GM12878 (cell line): ENCODE measurements around the gene SORCS2. TPM values are rescaled to one million over a fixed set of nuclear protein-coding genes. Genes with fewer than 3 reads are reported as not detected.

Experiments
- ATAC-seq: fragments of 200-7000 bp; cut with Tn5 transposase; 3 replicates; pipeline ENCODE4 v1.9.1; 2020; ENCODE audit warnings: mild to moderate bottlenecking, moderate library complexity
- BruUV-seq: library from RNA; stranded (reverse); fragments of 400-500 nt; replicated peaks from 2 replicates; lab custom pipeline; 2021; lab: Mats Ljungman, UMichigan
- CTCF ChIA-PET: fragments of 300-600 bp; sonication (Branson Sonifier 250); formaldehyde crosslinking; extraction: SDS; loops from one replicate; lab custom pipeline; 2021; ENCODE audit warnings: inconsistent platforms; lab: Yijun Ruan, JAX
- POLR2A ChIA-PET: fragments of 350-600 bp; formaldehyde crosslinking; extraction: SDS; loops from one replicate; lab custom pipeline; 2021; ENCODE audit warnings: inconsistent platforms; lab: Charles Lee
- RAD21 ChIA-PET: fragments of 300-600 bp; sonication (Branson Sonifier 250); formaldehyde crosslinking; loops from one replicate; lab custom pipeline; 2023; ENCODE audit warnings: antibody characterized with exemption; ENCODE audit not compliant: unreplicated experiment; lab: Charles Lee
- SMC1A ChIA-PET: fragments of 300-600 bp; sonication (Branson Sonifier 250); formaldehyde crosslinking; loops from one replicate; lab custom pipeline; 2023; ENCODE audit not compliant: unreplicated experiment, uncharacterized antibody; lab: Charles Lee
- DNase-seq: peaks from one replicate; pipeline ENCODE4 v3.0.0-alpha.2; 2011; ENCODE audit warnings: low read depth, low spot score
- FAIRE-seq: peaks from 3 replicates; lab custom pipeline; 2011; peaks lifted over from hg19 to GRCh38; lab: Jason Lieb, UNC
- H2AFZ ChIP-seq: 2 replicates; pipeline ENCODE4 v1.6.0; 2011; ENCODE audit warnings: low read depth, low read length, control low read depth; ENCODE audit not compliant: control insufficient read depth
- H3K27ac ChIP-seq: 2 replicates; pipeline ENCODE4 v1.5.1; 2011; ENCODE audit warnings: control low read depth; ENCODE audit not compliant: control insufficient read depth, insufficient read depth
- H3K27me3 ChIP-seq, 2 experiments: replicated peaks in 1 of 2; 2 replicates each; pipeline versions ENCODE4 v1.6.0 to v1.6.1; 2011; ENCODE audit warnings: low read length in 1 of 2; ENCODE audit not compliant: control insufficient read depth in 2 of 2, insufficient read depth in 2 of 2
- H3K36me3 ChIP-seq, 2 experiments: 2 replicates each; pipeline ENCODE4 v1.5.1; 2011; ENCODE audit warnings: low read length in 1 of 2; ENCODE audit not compliant: control insufficient read depth in 2 of 2, insufficient read depth in 2 of 2
- H3K4me1 ChIP-seq: 2 replicates; pipeline ENCODE4 v1.6.1; 2011; ENCODE audit warnings: mild to moderate bottlenecking, low read length, moderate library complexity, mixed read lengths; ENCODE audit not compliant: control insufficient read depth, insufficient read depth
- H3K4me2 ChIP-seq: 2 replicates; pipeline ENCODE4 v1.6.0; 2011; ENCODE audit warnings: control low read depth; ENCODE audit not compliant: control insufficient read depth, insufficient read depth
- H3K4me3 ChIP-seq: fragments of 200-600 bp; sonication (generic); 2 replicates; pipeline ENCODE4 v1.5.1; 2016
- H3K79me2 ChIP-seq: 2 replicates; pipeline ENCODE4 v1.6.0; 2011; ENCODE audit warnings: low read length; ENCODE audit not compliant: control insufficient read depth, insufficient read depth
- H3K9ac ChIP-seq: 2 replicates; pipeline ENCODE4 v1.8.0; 2011; ENCODE audit warnings: low read length, control low read depth, mixed read lengths; ENCODE audit not compliant: control insufficient read depth, insufficient read depth
- H3K9me3 ChIP-seq: replicated peaks from 3 replicates; pipeline ENCODE4 v1.5.1; 2011; ENCODE audit warnings: mild to moderate bottlenecking, low read length; ENCODE audit not compliant: control insufficient read depth, insufficient read depth
- H4K20me1 ChIP-seq: 2 replicates; pipeline ENCODE4 v1.6.0; 2011; ENCODE audit not compliant: control insufficient read depth, insufficient read depth
- ETV6 ChIP-seq, 2 experiments: fragments of 450-650 bp in 1 of 2; IDR thresholded peaks in 1 of 2; conservative IDR thresholded peaks in 1 of 2; 2 replicates each; pipeline ENCODE4 v1.6.1; 2014; ENCODE audit warnings: antibody characterized with exemption in 1 of 2, borderline replicate concordance in 1 of 2, low read depth in 1 of 2, mild to moderate bottlenecking in 1 of 2, moderate library complexity in 1 of 2
- RAD51 ChIP-seq: fragments of 450-650 bp; IDR thresholded peaks from 2 replicates; pipeline ENCODE4 v1.6.1; 2016; ENCODE audit warnings: moderate library complexity, mild to moderate bottlenecking, inconsistent platforms
- TBL1XR1 ChIP-seq: IDR thresholded peaks from 2 replicates; pipeline ENCODE4 v1.6.1; 2012; ENCODE audit warnings: low read depth, low read length, improper control_type of control experiment
- WGBS: methylation state at CpG from one replicate; pipeline ENCODE4 v1.1.6; 2016; ENCODE audit warnings: low lambda C conversion rate; ENCODE audit not compliant: insufficient replicate concordance, insufficient coverage; ENCODE audit errors: missing lambda C conversion rate; 5-methylcytosine and 5-hydroxymethylcytosine counted together
- in situ Hi-C: fragments of 300-500 bp; cut with MboI; formaldehyde crosslinking; loops from 9 replicates; pipeline ENCODE4 v1.14.3; 2018; ENCODE audit warnings: mixed read lengths
- intact Hi-C: fragments of 100-400 bp; cut with micrococcal nuclease; formaldehyde crosslinking; loops from one replicate; pipeline ENCODE4 v1.14.2; 2022; ENCODE audit not compliant: unreplicated experiment
- polyA plus RNA-seq, 11 experiments: library from polyadenylated mRNA; depleted of rRNA in 4 of 11; unstranded in 6 of 11; stranded (reverse) in 5 of 11; fragments of >200 nt; fragmentation: Nextera tagmentation in 4 of 11; fragmentation: Illumina TruSeq in 1 of 11; extraction: Ambion mirVana in 4 of 11; extraction: Trizol in 1 of 11; gene quantifications; 1 replicate in 1 of 11; 2 replicates in 10 of 11; pipeline versions ENCODE4 v1.2.1 to v1.2.3, GENCODE V29; 2011 to 2016; ENCODE audit warnings: inconsistent platforms in 2 of 11, missing spikeins in 2 of 11, low read depth in 1 of 11
- total RNA-seq, 4 experiments: library from RNA; depleted of rRNA in 3 of 4; stranded (reverse); fragments of >200 nt in 3 of 4; fragmentation: Illumina TruSeq in 1 of 4; extraction: Trizol in 1 of 4; gene quantifications; 2 replicates each; pipeline versions ENCODE4 v1.2.1 to v1.2.3, GENCODE V29; 2013 to 2021
- TF ChIP-seq, protein P1 (sequence below): fragments of 450-650 bp; formaldehyde crosslinking; IDR thresholded peaks from 2 replicates; pipeline ENCODE4 v1.4.0; 2022; ENCODE audit warnings: mild to moderate bottlenecking, moderate library complexity

SORCS2 gene
- total and polyA plus RNA-seq, 10 of the 15 experiments (the other 5 are each of a cell fraction or from before 2014, with no cell fraction given) = 0.01 to 0.15 (median 0.05) TPM; not detected in 5

DNA sequence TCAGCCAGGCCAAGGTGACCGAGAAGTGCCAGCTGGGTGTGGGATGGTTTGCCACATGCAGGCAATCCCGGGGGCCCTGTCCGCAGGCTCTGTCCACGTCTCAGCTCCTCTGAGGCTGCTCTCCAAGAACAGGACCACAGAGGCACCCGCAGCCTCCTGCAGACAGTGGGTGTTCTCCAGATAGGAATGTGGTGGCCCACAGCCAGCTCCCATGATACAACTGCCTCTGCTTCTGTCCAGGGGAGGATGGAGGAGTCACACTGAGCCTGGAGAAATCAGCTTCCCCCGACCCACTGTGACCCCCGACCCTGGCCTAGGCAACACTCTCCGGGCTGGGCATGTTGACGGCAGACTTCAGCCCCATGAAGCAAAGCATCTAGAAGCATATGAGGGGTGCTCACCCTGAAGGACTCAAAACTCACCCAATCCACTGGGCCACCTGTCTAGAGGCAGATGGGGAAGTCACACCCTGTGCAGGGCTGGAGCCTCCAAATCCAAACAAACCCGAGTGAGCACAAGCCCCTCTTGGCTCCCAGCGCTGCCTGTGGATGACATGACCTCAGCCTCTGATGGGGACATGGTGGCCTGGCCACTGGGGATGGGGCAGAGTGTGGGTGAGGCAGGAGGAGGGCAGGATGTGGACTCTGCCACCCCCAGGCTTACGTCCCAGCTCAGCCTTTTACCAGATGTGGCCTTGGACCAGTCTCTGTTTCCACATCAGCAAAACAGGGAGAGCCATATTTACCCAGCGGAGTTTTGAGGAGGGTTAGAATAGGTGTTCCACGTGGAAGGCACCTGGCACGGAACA, 140.1 kb downstream of the SORCS2 start:
- intact Hi-C loops = no loop called here
- ChIA-PET SMC1A (no interaction called here), POLR2A (no interaction called here), RAD21 (interaction anchor here (0.6 kb wide), 1 partner anchor 8 kb away, joined by 3 read pairs; no protein-coding TSS in a partner anchor)
- Histone ChIP-seq H3K9me3 (no peaks in the 10 kb centered on the region), H3K27ac (no peak overlapping the region), H3K9ac (no peak overlapping the region), H2AFZ (no peak overlapping the region), H3K79me2 (no peaks in the 10 kb centered on the region)
- DNase-seq (no peak), FAIRE-seq (no peak)
- TF ChIP-seq RAD51 = no peak
- TF ChIP-seq, protein P1, sequence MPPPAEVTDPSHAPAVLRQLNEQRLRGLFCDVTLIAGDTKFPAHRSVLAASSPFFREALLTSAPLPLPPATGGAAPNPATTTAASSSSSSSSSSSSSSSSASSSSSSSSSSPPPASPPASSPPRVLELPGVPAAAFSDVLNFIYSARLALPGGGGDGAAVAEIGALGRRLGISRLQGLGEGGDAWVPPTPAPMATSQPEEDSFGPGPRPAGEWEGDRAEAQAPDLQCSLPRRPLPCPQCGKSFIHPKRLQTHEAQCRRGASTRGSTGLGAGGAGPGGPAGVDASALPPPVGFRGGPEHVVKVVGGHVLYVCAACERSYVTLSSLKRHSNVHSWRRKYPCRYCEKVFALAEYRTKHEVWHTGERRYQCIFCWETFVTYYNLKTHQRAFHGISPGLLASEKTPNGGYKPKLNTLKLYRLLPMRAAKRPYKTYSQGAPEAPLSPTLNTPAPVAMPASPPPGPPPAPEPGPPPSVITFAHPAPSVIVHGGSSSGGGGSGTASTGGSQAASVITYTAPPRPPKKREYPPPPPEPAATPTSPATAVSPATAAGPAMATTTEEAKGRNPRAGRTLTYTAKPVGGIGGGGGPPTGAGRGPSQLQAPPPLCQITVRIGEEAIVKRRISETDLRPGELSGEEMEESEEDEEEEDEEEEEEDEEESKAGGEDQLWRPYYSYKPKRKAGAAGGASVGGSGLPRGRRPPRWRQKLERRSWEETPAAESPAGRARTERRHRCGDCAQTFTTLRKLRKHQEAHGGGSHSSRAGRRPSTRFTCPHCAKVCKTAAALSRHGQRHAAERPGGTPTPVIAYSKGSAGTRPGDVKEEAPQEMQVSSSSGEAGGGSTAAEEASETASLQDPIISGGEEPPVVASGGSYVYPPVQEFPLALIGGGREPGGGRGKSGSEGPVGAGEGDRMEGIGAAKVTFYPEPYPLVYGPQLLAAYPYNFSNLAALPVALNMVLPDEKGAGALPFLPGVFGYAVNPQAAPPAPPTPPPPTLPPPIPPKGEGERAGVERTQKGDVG (CRISPR knock-in tag) = no peak
- TF ChIP-seq ETV6 (conservative IDR thresholded peaks at IDR 0.05 in 1 of 2, IDR thresholded peaks at IDR 0.05 in 1 of 2; ENCODE audit: borderline replicate concordance in 1 of 2, low read depth in 1 of 2) = no peak
- TF ChIP-seq TBL1XR1 = no peak
- TF ChIP-seq, all 136 proteins: peak for 0
- Histone ChIP-seq H3K36me3 (no peaks in the 10 kb centered on the region), H3K27me3 (peaks cover 0 to 1% of the 10 kb centered on the region in 2 experiments; a peak in 2 of 4 replicates), H3K4me2 (no peak overlapping the region), H3K4me3 (no peak overlapping the region), H4K20me1 (no peaks in the 10 kb centered on the region), H3K4me1 (no peaks in the 10 kb centered on the region)
- 33% methylated on average over 15 of the region's 15 CpGs for WGBS
- ATAC-seq = no peak
- no TSS peak for BruUV-seq
- in situ Hi-C loops = no loop called here
- CTCF ChIA-PET = interaction anchor here (0.6 to 1.1 kb wide), 2 partner anchors 8 to 872 kb away, joined by 3 read pairs; no protein-coding TSS in a partner anchor
